NCI-H1417 (cell line): ENCODE results near the gene GTSE1.

Experiments used
- DNase-seq, 3 experiments: peaks; one replicate each; lab custom pipeline; 2025; lab: John Stamatoyannopoulos, UW

Gene GTSE1

DNA sequence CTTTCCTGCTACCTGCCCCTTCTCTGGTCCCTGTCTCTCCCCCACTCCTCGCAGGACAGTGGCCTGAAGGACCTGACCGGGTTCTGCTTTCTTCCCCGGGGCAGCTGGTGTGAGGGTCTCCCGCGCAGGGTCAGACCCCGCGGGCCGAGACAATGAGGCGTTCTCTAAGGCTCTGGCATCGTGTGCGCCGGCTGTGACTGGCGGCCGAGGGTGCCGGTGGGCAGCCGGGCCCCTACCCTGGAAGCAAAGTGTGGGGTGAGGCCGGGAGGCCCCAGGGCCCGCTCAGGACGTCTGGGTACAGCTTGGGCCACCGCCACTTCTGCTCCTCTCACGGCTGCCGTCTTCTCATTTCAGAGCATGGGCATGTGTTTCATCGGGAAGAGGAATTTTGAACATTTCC is 55.1 kb downstream of the GTSE1 start:
- no peak for DNase-seq

DNA sequence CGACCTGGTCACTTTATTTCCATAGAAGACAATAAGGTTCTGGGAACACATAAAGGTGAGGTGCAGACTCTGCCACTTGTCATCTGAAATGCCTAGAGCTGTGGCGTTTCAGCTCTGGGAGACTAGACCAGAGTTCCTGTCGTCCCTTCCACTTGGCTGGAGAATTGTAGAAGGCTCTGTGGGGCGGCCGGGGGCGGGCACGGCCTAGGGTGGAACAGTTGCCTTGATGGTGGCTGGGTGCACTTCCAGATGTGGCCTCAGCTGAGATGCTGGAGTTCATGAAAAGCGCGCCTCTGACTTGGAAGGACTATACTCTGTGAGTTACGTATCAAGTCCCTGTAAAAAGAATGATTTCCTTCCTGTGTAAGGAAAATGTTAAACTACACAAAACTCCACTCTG is 55.6 kb downstream of the GTSE1 start:
- DNase-seq = no peak

DNA sequence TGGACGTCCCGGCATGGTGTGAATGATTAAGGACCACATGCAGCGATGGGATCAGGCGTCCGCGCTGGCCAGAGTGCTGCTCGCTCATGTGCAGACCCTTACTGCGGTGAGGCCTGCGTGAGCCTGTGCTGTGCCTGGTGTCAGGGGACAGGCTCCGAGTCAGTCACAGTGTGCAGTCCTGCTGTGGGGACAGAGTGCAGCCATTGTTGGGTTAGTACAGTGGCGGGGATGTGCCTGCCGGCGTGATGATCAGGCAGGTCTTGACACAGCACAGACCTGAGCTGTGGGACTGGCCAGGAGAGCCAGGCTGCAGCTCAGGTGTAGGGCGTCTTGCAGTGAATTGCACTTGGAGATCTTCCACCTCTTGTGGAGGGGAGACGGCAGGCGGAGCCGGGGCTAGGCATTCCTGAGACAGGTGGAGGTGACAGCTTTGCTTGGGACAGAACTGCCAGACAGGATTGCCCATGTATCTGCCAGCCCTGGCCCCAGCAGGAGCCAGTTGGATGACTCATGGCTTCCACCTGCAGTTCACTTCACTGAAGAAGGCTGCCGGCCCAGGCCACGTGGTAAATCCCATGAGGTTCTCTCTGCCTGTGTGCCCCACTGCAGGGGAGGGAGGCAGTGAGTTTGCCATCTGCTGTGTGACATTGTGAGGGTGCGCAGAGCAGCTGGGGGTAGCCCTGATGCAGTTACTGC is 56.2 kb downstream of the GTSE1 start:
- peak in 2 of 3 experiments; percentile 18 to 53 for DNase-seq

DNA sequence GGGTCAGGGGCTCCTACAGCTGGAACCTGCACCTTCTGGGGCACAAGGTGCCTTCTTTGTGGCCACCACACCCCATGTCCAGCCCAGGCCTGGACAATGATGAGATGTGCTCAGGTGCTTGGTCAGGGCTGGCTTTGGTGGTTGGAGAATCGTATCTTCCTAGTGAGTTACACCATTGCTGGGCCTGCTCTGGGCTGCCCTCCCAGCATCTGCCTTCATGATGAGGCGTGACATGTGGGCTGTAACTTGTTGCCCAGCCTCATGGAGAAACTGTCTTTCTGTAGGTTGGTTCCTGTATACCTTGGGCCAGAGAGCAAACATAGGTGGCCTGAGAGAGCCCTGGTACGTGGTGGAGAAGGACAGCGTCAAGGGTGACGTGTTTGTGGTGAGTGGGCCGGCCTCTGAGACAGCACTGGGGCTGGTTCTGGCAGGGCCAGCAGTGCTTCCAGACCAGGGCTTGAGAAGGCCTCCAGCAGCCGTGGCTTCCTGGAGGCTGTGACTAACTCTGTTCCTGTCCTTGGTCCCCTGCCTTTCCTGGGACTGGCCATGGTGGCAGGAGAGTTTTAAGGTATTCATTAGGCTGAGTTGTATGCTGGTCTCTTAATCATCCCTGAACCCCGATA is 56.9 kb downstream of the GTSE1 start:
- no peak for DNase-seq

DNA sequence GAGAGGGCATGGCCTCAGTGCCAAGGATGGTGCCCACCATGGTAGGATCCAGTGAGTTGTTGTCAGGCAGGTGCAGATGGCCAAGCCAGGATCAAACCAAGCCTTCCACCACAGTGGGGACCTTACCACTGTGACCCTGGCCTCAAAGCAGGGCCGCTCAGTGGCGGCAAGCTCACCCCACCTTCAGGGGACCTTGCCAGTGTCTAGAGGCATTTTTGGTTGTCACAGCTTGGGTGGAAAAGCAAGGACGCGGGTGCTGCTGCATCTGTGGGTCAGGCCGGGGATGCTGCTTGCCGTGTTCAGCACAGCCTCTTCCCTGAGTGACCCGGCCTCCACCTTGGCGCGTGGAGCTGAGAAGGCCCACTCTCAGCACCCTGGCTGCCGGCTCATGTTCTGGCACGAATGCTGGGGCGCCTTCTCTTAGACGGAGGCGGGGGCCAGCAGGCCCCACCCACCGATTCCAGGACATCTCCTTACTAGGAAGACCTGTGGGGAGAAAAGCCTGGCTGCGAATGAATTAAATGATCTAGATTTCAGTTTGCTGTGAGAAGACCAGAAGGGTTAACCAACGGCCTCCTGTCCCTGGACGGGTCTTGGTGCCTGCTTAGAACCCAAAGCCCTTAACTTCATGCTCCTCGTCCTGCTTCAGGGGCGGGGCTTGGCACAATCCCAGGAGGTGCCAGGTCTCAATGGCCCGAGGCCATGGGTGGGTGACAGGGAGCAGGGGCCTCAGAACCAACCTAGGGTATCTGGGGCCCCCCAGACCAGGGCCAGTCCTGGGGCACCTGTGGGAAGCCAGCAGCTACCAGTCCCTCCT is 57.7 kb downstream of the GTSE1 start:
- no peak for DNase-seq

DNA sequence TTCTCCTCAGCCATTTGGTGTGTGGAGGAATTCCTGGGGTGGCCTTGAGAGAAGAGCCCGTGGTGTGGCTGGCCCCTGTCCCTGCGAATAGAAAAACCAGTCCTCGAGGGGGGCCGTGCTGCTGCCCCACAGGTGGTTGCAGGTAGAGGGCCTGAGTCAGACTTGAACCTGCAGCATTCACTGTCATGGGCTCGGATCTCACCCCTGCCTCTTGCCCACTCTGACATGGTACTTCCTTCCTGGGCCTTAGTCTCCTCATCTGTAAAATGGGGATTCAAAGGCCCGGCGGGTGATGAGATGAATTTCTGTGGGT is 58.3 kb downstream of the GTSE1 start:
- no peak for DNase-seq

DNA sequence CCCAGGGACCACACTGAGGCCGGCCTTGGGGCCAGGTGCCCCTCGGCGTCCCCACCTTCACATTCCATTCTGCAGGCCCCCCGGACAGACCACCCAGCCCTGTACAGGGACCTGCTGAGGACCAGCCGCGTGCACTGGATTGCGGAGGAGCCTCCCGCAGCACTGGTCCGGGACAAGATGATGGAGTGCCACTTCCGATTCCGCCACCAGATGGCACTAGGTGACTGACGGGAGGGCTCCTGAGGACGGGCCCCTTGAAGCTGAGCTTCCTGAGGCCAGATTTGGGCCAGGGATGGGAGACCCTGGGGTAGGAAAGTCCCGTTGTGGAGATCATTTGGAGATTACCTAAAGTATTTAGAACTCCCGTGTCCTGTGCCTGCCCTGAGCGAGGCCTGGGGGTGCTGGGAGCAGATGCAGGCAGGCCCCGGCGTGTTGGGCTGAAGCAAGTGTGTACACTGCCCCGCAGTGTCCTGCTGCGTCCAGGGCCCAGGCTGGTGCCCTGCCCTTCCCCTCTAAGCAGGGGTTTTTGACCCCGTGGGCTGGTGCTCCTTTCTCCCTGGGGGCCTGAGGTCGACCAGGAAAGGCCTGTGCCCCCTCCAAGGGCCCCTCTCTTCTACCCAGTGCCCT is 58.8 kb downstream of the GTSE1 start:
- peak in 2 of 3 experiments; percentile 22 to 54 for DNase-seq

DNA sequence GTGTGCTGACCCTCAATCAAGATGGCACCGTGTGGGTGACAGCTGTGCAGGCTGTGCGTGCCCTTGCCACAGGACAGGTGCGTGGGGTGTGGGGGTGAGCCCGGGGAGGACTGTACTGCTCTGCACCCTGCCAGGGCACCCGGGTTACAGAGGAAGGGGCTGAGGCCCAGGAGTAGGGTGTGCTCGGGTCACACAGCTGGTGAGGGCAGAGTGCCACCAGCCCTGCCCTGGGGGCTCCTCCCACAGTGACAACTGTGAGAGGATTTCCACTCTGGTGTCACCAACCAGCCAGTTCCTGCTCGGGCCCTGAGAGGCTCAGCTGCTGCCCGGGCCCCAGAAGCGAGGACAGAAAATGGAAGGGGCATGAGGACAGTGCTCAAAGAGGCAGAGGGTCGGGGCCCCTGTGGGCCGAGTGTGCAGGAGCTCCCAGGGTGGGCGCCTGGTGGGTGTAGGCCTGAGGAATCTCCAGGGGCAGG is 59.4 kb downstream of the GTSE1 start:
- no peak for DNase-seq

DNA sequence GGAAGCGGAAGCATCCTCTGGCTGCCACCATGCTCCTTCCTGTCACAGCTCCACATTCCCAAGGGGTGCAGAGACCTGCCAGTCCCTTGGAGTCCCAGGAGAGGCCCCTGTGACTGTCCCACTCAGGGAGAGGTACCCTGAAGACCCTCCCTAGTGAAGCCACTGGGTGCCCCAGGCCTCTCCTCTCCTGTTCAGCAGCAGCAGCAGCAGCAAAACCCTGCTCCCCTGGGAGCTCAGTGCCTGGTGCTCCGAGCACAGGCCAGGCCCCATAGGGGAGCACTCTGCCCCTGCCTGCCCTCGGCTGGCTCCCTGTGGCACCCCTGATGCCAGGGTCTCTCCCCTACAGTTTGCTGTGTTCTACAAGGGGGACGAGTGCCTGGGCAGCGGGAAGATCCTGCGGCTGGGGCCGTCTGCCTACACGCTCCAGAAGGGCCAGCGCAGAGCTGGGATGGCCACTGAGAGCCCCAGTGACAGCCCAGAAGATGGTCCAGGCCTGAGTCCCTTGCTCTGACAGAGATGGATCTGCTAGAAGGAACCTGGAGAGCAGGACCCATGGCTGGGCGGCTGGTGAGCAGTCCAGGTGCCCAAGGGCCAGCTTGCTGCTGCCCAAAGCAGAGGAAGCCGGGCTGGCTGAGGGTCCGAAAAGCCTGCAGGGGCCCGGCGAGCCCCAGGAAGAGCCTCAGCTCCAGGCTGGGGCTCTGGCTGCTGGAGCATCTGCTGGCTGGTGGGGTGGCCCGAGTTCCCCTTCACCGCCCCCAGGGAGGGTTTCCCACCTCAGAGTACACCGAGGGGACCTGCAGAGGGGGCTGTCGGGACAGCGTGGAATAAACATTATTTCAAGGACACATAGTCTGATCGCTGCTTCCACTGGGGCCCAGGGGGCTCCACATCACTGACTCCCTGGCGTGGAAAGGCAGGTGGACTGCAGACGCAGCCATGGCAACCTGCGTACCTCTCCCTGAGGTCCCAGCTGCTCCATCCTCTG is 60.1 kb downstream of the GTSE1 start:
- peak in 1 of 3 experiments; percentile 14 for DNase-seq

DNA sequence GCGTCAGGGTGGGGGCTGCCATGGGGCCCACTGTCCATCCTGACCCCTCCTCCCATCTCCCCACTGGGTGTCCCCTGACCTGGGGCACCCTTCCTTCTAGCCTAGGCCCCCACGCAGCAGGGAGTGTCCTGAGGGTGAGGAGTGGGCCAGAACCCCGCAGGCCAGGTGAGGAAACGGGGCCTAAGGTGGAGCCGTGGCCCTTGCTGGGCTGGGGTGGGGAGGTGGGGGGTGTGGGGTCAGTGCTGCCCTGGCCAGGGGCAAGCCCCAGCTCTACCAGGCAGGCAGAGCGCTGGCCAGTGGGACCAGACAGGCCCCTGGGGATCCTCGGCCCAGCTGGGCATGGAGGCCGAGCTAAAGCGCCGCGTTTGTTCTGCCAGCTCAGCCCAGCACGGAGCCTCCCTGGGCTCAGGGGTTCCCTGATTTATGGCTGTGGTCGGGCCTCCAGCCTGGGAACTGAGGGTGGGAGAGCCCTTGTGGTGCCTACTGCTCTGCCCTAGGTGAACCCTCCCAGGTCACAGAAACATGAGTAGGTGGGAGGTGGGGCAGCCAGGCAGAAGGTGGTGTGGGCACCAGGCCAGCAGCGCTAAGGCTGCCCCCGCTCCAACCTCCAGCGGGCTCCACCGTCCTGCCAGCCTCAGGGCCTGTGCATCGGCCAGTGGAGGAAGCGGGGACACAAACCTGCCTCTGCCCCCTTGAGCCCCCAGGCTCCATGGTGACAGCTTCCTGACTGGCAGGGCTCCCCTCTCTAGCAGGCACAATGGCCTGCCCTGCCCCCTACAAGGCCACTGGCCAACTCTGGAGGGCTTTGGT is 61.2 kb downstream of the GTSE1 start:
- peak in 1 of 3 experiments; percentile 1 for DNase-seq

DNA sequence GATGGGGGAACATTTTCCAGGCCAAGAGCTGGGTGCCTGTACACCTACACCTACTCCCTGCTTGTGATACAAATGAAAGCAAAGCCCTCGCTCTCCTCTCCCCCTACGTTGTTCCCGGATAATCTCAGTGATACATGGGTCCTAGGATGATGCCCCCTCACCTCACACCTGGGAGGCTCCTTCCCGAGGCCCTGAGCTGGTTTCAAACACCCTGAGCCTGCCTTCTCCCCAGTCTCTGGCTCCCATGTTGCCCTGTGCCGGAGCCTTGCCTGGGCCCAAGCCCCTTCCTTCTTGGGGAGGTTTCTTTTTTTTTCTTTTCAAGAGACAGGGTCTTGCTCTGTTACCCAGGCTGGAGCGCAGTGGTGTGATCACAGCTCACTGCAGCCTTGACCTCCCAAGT is 62.1 kb downstream of the GTSE1 start:
- DNase-seq = no peak

DNA sequence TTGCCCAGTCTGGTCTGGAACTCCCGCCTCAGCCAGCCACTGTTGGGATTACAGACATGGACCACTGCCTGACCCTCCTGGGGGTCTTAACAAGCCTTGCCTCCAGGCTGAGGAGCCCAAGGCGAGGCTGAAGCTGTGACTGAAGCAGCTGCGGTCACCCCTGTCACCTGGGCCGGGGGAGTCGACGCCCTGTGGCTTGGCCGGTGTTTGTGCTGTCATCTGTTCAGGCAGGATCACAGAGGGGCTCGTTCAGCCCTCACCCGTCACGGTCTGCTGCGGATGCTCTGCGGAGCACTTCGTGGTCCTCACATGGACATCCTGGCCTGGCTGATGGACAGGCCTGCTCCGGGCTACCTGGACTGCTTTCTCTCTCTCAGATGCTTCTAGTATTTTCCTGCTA is 62.7 kb downstream of the GTSE1 start:
- DNase-seq = no peak

DNA sequence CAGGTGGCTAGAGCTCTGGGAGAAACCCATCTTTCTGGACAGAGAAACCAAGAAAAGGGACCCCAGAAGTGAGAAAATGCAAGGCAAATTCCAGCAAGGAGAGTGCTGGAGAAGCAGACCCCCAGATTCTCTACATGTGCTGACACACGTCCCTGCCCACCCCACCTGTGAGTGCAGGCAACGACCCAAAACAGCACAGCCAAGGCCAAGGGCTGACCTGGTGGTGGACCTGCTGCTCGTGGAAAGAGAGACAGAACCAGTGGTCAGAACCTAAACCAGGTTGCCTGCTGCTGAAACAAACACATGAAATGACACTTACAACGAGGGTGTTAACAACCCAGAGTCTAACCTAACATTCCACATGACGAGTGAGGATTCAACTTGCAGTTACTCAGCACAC is 63.4 kb downstream of the GTSE1 start:
- DNase-seq = no peak

DNA sequence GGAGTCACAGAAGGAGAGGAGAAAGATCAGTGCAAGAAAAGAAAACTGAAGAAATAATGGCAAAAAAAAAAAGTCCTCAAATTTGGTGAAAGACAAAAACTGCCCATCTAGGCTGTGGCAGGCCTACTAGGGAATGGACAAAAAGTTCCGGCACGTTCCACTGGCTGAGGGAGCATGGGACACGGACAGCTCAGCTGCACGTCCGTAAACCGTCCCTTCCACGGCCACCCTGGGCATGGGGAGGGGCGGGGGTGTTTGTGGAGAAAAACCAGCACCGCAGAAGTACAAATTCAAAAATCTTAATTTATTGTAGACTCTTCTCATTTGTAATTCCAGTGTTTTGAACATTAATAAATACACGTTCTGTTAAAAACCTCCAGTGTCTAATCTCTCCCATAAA is 64.2 kb downstream of the GTSE1 start:
- no peak for DNase-seq

DNA sequence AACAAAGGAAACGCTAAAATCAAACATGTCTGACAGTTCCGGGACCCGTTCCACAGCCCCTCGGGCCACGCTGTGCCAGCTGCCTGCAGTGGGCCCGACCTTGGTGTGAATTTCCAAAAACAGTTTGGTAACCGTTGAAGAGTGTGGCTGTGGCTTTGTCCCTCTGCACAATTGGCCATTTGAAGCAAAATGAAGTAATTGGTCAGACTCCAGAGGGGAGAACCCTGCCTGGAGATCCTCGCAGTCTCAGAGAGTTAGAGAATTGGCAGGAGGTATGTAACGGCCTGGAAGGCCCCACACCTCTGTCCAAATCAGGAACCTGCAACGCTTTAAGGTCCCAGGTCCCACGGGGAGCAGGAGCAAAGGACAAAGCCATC is 65.1 kb downstream of the GTSE1 start:
- DNase-seq = no peak

DNA sequence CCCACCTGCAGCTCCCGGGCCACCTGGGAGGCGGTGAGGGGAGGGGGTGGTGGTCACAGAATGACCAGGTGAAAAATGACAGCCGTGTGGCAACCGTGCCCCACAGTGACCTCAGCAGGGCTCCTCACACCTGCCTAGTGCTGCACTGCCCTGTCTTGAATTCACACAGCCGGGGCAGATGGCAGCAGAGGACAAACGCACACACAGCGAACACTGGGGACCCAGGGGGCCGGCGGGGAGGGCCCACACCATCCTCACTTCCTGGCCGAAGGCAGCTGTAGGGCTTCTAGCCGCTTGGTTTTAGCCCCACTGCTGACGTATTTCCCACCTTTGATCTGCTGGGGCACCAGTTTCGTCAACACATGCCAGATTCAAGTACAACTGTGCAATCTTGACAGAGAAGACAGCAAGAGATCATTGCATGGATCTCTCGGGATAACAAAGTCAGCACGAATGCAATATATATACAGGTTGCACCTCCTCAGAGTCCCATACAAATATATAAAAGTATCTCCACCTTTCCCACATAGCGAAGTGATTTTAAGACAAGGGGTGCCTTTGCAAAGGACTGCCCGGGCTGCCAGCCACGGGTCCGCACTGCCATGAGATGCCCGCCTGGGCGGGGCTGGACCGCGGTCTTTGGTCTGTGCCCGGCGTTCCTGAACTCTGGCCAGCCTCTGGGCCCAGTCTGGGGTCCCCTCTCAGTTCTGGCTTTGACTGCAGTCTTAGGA is 65.7 kb downstream of the GTSE1 start:
- DNase-seq = peak in 2 of 3 experiments; percentile 60 to 82

DNA sequence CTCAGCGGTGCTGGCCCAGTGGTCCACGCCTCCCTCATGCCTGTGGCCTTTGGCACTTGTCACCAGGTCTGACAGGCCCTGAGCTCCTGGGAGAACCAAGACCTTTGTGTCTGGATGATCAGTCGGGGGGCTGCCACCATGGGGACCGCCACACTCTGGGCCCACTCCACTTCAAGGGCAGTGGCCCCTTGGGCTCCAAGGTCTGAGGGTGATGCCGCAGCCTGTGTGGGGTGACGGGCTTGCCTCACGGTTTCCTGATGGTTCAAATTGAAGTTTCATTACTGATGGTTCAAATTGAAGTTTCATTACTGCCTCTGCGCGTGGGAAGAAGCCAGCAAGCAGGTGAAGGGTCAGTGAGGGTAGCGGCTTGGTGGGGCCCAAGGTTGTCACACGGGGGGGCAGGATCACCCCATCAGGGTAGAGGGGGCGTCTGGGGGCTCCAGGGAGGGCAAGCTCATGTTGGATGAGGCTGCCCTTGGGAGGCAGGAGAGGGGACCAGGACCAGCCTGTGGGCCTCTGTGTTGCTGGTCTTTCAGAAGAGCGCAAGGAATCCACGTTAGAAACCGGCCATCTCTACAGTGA is 66.4 kb downstream of the GTSE1 start:
- no peak for DNase-seq

DNA sequence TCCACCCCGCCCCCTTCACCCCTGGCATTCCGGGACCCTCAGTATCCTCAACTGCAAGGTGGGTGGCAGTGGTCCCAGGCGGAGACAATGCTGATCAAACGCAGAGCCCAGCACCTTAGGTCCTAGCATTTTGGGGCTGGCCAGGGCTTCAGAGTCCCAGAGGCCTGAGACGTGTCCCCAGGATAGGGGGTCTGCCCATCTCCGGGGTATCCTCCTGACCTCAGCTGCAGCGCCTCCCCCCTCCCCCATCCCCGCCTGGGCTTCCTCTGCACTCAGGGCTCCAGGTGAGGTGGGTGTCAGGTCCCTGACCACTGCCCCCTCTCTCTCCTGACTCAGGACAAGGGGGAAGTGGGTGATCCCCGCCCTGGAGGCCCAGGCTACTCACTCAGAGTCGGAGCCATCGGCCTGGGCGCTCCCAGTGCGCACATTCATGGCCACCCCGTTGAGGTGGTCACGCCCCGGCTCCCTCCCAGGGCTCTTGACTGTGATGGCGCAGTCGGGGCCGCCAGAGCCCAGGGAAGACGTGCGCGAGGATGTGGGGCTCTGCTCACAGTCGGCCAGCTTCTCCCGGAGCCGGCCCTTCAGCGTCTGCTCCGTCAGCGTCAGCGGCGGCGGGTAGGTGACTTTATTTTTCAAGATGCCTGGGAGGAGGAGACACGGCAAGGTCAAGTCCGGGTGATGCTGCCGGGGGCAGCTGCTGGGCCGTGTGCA is 67.1 kb downstream of the GTSE1 start:
- DNase-seq = no peak
